VCaP (cell line): ENCODE data around the gene OCIAD1.

Source experiments
- H3K27ac ChIP-seq: fragments of 450-650 bp; 2 replicates; pipeline ENCODE4 v1.5.1; 2017
- CTCF ChIP-seq: fragments of 450-650 bp; conservative IDR thresholded peaks from 2 replicates; pipeline ENCODE4 v1.5.1; 2017; ENCODE audit warnings: mild to moderate bottlenecking, moderate library complexity

OCIAD1 gene

GRCh38 chr4:48792348-48793006 lies 38.4 kb upstream of the OCIAD1 start:
- no peak overlapping the region for H3K27ac ChIP-seq
- TF ChIP-seq CTCF, result no peak

- no peak for TF ChIP-seq CTCF
These were observed 35.8 kb upstream of the OCIAD1 start for GRCh38 chr4:48795108-48795507.

GRCh38 chr4:48796191-48796926 lies 34.5 kb upstream of the OCIAD1 start:
- TF ChIP-seq CTCF, result no peak
- no peak overlapping the region for H3K27ac ChIP-seq

More at GRCh38 chr4:48795108-48795507, 35.8 kb upstream of the OCIAD1 start:
- no peak overlapping the region for H3K27ac ChIP-seq

- no peak overlapping the region for H3K27ac ChIP-seq
- no peak for TF ChIP-seq CTCF
These were observed 33.8 kb upstream of the OCIAD1 start for GRCh38 chr4:48796927-48797679.

GRCh38 chr4:48798117-48798516 lies 32.8 kb upstream of the OCIAD1 start:
- TF ChIP-seq CTCF, result no peak
- H3K27ac ChIP-seq, result no peak overlapping the region

GRCh38 chr4:48799157-48799556 lies 31.7 kb upstream of the OCIAD1 start:
- H3K27ac ChIP-seq, result no peak overlapping the region
- TF ChIP-seq CTCF, result no peak

GRCh38 chr4:48800155-48800554 lies 30.7 kb upstream of the OCIAD1 start:
- peak overlapping the region; percentile 70; the same call in 1 of the 2 replicates for H3K27ac ChIP-seq
